ENCODE data around the gene LAMC2. TPM values are rescaled to one million over a fixed set of nuclear protein-coding genes. Genes with fewer than 3 reads are reported as not detected.

Gene LAMC2
- total and polyA plus RNA-seq, 7 donors: 0.25 to 1.3 (median 0.99) TPM

DNA sequence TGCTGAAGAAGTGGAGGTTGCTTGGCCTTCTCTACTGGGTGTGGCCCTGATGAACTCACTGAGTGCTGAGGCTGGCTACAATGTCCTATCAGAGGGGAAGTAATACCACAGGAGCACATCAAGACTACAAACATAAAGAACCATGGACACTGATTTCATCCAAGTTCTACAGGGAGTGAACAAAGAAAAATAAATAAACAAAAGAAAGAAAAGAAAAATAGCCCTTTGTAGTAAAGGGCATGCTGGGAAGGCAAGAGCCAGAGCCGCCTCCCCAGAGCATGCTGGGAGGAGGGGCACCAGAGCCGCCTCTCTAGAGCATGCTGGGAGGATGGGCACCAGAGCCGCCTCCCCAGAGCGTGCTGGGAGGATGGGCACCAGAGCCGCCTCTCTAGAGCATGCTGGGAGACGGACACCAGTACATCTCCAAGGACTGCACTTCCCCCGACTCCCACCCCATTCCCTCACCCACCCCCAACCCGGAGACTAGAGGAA, 65.9 kb downstream of the LAMC2 start:
- DNase-seq (no peak), ATAC-seq (no peak)
- H3K4me3 ChIP-seq: no peak overlapping the region
- H3K27me3 ChIP-seq (ENCODE audit: insufficient read depth in 3 of 3, low read length in 2 of 3): no peaks in the 10 kb centered on the region
- WGBS, 3 donors: 93 to 98% (median 94%) methylated on average over 8 of the region's 8 CpGs
- intact Hi-C loops (cut with DNase I): no loop called here
- no peaks in the 10 kb centered on the region for H3K36me3 ChIP-seq (ENCODE audit: insufficient read depth in 1 of 2, low read depth in 1 of 2)
- peaks cover 8% of the 10 kb centered on the region for H3K9me3 ChIP-seq
- TF ChIP-seq, protein P1, sequence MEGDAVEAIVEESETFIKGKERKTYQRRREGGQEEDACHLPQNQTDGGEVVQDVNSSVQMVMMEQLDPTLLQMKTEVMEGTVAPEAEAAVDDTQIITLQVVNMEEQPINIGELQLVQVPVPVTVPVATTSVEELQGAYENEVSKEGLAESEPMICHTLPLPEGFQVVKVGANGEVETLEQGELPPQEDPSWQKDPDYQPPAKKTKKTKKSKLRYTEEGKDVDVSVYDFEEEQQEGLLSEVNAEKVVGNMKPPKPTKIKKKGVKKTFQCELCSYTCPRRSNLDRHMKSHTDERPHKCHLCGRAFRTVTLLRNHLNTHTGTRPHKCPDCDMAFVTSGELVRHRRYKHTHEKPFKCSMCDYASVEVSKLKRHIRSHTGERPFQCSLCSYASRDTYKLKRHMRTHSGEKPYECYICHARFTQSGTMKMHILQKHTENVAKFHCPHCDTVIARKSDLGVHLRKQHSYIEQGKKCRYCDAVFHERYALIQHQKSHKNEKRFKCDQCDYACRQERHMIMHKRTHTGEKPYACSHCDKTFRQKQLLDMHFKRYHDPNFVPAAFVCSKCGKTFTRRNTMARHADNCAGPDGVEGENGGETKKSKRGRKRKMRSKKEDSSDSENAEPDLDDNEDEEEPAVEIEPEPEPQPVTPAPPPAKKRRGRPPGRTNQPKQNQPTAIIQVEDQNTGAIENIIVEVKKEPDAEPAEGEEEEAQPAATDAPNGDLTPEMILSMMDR (IDR thresholded peaks at IDR 0.05): no peak
- H3K27ac ChIP-seq: no peak overlapping the region
- H3K4me1 ChIP-seq: no peaks in the 10 kb centered on the region

DNA sequence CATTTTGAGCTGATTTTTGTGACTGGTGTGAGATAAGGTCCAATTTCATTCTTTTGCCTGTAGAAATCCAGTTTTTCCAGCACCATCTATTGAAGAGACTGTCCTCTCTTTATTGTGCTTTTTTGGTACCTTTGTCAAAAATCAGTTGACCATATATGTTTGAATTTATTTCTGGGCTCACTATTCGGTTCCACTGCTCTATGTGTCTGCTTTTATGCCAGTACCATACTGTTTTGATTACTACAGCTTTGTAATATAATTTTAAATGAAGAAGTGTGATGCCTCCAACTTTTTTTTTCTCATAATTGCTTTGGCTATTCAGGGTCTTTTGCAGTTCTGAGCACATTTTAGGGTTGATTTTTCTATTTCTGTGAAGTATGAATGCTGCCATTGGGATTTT, 69.0 kb downstream of the LAMC2 start:
- no peak overlapping the region for H3K27ac ChIP-seq
- no peaks in the 10 kb centered on the region for H3K36me3 ChIP-seq (ENCODE audit: insufficient read depth in 1 of 2, low read depth in 1 of 2)
- intact Hi-C loops (cut with DNase I): no loop called here
- peaks cover 8% of the 10 kb centered on the region for H3K9me3 ChIP-seq
- TF ChIP-seq, protein P1 (IDR thresholded peaks at IDR 0.05): no peak
- ATAC-seq: no peak
- H3K27me3 ChIP-seq (ENCODE audit: insufficient read depth in 3 of 3, low read length in 2 of 3): no peaks in the 10 kb centered on the region
- WGBS, 3 donors: 86 to 92% (median 91%) methylated on average over 1 of the region's 1 CpG
- no peaks in the 10 kb centered on the region for H3K4me1 ChIP-seq
- no peak overlapping the region for H3K4me3 ChIP-seq
- DNase-seq: no peak

DNA sequence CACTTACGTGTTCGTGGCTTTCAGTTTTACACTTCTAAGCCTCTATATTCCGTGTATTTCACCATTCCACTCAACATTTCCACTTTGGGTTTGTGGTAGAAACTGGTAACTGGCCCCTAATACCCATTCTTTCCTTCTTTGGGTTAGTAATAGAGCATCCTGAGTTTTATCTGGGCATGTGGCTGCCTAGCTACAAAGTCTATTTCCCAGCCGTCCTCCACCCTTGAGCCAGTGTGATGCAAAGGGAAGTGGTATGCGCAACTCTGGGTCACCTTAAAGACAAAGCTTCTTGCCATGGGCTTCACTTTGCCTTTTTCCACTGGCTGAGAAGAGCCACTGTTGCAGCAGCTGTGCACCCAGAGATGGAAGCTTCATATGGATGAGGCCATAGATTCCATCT, 73.9 kb downstream of the LAMC2 start:
- DNase-seq (no peak), ATAC-seq (no peak)
- peaks cover 0 to 2% (median 0%) of the 10 kb centered on the region in 3 donors for H3K27me3 ChIP-seq (ENCODE audit: insufficient read depth in 3 of 3, low read length in 2 of 3)
- no peaks in the 10 kb centered on the region for H3K4me1 ChIP-seq
- no peak overlapping the region for H3K4me3 ChIP-seq
- peaks cover 8% of the 10 kb centered on the region for H3K9me3 ChIP-seq
- no peaks in the 10 kb centered on the region for H3K36me3 ChIP-seq (ENCODE audit: insufficient read depth in 1 of 2, low read depth in 1 of 2)
- intact Hi-C loops (cut with DNase I): no loop called here
- TF ChIP-seq, protein P1 (IDR thresholded peaks at IDR 0.05): no peak
- no peak overlapping the region for H3K27ac ChIP-seq
- 89 to 95% (median 90%) methylated on average over 5 of the region's 5 CpGs for WGBS, 3 donors

DNA sequence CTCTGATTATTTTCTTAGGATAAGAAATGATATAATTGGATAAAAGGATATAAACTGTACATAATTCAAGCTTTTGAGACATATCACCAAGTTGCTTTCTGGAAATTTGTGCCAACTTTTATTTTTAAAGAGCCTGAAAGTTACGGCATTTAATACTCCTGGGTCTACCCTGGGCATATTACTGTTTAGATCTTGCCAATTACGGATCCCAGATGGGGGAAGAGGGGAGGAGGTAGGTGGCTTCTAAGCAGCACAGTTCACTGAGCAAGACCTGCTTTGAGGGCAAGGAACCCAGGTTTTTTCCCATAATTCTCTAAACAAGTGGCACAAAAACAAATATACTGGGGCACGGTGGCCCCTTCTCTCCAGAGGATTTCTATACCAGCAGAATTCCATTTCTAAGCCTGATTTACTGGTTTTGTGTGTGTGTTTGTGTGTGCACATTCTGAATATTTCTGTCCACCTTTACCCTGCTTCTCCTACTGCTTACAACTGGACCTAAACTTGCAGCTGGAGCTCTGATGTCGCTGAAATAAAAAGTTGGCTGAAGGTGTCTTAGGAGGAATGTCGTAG, 76.7 kb downstream of the LAMC2 start:
- no peaks in the 10 kb centered on the region for H3K9me3 ChIP-seq
- DNase-seq: no peak
- no peak overlapping the region for H3K27ac ChIP-seq
- no peaks in the 10 kb centered on the region for H3K36me3 ChIP-seq (ENCODE audit: insufficient read depth in 1 of 2, low read depth in 1 of 2)
- no peak overlapping the region for H3K4me3 ChIP-seq
- TF ChIP-seq, protein P1 (IDR thresholded peaks at IDR 0.05): no peak
- H3K4me1 ChIP-seq: no peaks in the 10 kb centered on the region
- ATAC-seq: no peak
- intact Hi-C loops (cut with DNase I): no loop called here
- WGBS, 3 donors: 37 to 53% (median 42%) methylated on average over 5 of the region's 5 CpGs
- peaks cover 0 to 2% (median 0%) of the 10 kb centered on the region in 3 donors for H3K27me3 ChIP-seq (ENCODE audit: insufficient read depth in 3 of 3, low read length in 2 of 3)

Data from psoas muscle (tissue), 8 donors.